ENCODE data around the gene PCED1B. TPM values are rescaled to one million over a fixed set of nuclear protein-coding genes. Genes with fewer than 3 reads are reported as not detected.

PCED1B gene
- total RNA-seq (2022; extraction: Qiagen RNA extraction; ENCODE audit: low read depth): 46.0 to 53.9 TPM (median 49.8 TPM) in 5 replicates

GRCh38 chr12:47079468-47079980 lies at the start of gene PCED1B, which contains the start of gene AMIGO2:
PCED1B (plus strand) TSS chr12:47079621; CDS start chr12:47235064, 155,443 bp downstream.
AMIGO2 (minus strand) TSS chr12:47079959; CDS start chr12:47079002, 957 bp downstream.

Other genes starting within 250 kb of the PCED1B start
- gene AMIGO2, start 338 bp downstream of the PCED1B start, total RNA-seq (2022; extraction: Qiagen RNA extraction; ENCODE audit: low read depth): 100 to 188 TPM (median 178 TPM) in 5 replicates

Data from A549 treated with RU486 at 1 μM for 4 hours (cell line).